IPS-NIHi7 (cell line): Measurements from ENCODE around the gene KCNK13.

Source experiments
- DNase-seq: peaks from one replicate; pipeline ENCODE4 v3.0.0; 2012; ENCODE audit warnings: mixed read lengths; ENCODE audit errors: extremely low spot score

Gene KCNK13

DNA sequence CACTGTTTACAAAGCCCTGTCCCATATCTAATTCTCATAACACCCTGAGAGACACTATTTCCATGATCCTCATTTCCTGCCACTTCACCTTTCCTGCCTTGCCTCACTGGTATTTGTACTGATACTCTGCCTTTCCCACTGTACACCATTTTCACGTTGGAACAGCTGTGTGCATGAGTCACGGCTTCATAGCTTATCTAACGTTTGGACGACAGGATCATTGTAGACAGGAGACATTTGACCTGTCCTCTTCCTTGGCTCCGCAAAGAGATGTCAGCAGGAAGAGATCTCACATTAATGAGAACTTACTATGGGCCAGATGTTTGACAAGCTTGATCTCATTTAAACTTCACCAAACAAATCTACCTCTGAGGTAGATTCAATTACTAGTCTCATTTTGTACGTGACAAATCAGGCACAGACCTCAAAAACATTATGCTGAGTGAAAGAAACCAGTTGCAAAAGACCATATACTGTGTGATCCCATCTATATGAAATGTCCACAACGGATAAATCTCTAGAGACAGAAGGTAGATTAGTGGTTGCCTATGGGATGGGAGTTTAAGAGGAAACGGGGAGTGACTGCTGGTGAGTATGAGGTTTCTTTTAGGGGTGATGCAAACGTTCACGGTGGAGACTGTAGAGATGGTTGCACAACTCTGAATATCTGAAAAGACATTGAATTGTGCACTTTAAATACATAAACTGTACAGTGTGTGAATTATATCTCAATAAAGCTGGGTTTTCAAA lies 71.2 kb downstream of the KCNK13 start:
- no peak for DNase-seq

DNA sequence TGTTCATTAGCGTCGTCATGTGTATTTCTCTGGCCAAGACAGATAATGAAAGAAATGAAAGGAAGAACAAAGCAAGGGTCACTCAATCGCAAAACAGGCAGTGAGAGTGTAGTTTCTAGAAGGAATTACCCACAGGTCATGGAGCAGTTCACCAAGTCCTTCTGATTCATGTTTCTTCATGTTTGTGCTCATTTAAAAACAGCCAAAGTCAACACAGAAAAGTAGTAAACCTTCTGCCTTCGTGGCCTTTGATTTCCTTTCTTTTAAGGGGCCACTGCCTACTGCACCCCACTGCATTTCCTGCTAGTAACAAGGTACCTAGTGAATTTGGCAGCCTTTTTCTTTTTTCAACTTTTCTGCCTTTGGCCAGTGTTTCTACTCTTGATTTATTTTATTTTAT lies 75.1 kb downstream of the KCNK13 start:
- DNase-seq = no peak

DNA sequence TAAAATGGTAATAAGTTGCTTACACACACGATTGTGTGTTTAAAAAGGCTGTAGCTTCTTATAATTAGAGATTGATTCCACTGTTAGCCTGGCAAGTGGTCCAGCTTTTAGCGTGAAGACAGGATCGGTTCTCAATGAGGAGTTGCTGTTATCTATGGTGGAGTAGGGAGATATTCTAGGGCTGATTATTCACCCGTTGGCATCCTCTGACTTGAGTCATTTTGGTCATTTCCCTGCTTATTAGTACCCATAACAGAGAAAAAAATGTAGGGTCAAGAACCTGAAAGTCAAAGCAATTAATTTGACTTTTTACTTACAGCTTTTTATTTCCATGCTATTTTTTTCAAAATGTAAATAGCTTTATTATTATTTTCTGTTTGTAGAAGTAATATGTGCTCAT lies 76.0 kb downstream of the KCNK13 start:
- no peak for DNase-seq

DNA sequence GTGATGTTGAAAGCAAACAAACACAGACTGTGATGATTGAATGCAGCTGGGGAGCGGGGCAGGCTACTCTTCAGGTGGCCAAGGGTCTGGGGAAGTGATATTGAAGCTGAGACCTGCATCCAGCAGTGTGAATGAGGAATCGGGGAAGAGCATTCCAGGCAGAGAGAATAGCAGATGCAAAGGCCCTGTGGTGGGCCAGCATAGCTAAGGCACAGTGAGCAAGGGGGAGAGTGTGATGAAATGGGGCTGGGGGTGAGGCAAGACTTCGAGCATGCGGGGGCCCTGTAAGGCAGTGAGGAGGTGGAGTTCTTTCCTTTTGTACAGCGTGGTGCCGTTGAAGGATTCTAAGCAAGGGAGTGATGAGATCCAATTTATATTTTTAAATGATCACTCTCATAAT lies 77.4 kb downstream of the KCNK13 start:
- DNase-seq = no peak

DNA sequence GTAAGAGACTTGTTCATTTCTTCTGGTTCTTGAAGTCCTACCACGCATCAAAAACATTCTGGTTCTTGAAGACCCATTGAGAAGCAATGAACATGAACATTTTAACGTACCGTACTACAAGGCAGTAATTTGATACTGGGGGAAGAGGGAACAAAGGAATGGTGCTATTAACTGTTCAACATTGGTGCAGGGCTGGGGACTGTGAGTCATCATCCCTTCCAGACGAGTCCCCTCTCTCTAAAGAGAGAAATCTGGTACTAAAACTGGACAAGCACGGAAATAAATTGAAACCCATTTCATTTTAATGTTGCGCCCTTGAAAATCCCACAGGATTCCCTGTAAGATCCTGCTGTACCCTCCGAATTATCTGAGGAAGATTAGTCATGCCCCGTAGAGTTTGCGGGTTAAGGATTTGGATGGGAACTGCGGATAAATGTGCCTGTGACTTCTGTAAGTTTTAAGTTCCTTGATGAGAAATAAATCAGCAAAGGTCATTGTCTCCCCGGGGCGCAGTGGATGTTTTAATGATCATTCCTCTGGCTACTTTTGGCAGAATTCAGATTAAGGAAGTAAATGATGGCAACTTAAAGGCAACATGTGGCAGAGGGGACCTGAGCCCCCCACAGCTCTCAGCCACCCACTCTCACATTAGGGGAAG lies 78.6 kb downstream of the KCNK13 start:
- no peak for DNase-seq

DNA sequence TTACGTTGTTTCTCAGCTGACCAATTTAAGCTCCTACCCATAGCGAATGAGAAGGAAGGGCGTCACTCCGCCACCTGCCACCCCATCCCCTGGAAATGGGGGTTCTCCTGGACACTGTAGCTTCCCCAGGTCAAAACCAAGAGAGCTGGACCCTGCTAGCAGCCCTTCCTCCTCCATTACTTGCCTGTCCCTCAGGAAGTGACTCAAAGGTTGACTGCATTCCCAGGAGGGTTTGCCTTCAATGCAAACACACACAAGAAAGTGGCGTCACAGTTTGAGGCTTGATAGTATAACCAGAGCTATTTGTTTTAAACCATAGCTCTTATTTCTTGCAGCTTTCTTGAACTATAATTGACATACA lies 79.1 kb downstream of the KCNK13 start:
- DNase-seq = peak; percentile 26

DNA sequence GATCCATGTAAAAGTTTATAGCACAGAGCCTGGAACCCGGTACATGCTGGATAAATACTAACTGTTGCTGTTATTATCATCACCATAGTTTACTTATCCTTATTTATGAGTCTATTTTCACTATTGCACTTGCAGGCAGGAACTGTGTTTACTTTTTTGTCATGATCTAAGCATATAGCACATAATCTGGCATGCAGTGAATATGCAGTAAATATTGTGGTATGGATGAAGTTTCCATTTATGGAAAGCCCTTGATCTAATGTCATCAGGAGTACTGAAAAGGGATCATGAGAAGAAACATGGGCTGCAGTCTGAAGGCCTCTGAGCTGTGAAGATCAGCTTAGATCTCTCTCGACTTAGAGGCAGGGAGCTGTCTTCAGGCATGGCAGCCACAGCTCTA lies 91.6 kb downstream of the KCNK13 start:
- no peak for DNase-seq

DNA sequence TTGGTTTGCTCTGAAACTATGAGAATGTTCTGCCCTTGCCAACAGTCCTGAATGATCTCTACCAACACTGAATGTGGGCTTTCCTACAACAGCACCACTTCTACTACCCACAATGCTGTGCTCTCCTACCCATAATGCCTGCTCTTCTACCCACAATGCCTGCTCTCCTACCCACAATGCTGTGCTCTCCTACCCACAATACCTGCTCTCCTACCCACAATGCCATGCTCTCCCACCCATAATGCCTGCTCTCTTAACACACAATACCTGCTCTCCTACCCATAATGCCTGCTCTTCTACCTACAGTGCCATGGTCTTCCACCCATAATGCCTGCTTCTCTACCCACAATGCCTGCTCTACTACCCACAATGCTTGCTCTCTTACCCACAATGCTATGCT lies 92.3 kb downstream of the KCNK13 start:
- no peak for DNase-seq

DNA sequence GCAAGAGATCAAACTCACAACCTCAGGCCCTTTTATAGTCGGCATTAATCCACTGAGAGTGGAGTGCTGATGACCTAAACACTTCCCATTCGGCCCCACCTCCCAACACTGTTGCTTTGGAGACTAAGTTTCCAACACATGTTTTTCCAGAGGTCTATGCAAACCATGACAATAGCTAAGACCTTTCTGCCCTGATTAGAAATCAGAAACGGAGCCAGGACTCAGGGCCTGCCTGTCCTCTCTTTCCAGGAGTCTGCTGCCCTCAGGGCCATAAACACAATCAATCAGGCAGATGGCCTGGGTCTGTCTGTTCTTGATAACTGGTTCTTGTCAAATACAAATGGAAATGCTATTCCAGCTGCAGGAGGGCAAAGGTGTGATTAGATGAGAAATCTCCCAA lies 97.4 kb downstream of the KCNK13 start:
- DNase-seq = no peak

DNA sequence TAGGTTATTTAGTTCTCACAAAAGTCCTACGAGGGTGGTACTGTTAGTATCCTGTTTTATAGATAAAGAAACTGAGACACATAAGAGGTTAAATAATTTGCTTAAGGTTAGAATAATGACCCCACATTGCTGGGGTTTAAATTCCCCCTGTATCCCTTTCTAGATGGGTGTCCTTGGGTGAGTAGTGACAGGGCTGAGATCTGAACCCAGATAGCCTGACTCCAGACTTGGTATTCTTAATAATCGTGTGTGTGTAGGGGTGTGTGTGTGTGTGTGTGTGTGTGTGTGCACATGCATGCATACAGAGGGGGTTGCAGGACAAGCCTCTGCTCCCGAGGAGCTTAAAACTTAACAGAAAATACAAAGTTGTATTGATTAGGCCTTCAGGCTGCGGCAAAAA lies 97.9 kb downstream of the KCNK13 start:
- no peak for DNase-seq

DNA sequence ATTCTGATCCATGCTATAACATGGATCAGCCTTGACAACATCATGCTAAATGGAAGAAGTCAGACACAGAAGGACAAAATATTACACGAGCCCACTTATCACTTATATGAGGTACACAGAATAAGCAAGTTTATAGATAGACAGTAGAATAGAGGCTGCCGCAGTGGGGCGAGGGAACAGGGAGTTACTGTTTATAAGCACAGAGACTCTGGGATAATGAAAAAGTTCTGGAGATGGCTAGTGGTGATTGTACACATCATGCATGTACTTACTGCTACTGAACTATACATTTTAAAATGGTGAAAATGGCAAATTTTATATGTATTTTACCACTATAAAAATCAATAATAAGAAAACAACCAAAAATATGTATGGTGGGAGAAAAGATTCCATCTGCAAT lies 99.3 kb downstream of the KCNK13 start:
- DNase-seq = no peak

DNA sequence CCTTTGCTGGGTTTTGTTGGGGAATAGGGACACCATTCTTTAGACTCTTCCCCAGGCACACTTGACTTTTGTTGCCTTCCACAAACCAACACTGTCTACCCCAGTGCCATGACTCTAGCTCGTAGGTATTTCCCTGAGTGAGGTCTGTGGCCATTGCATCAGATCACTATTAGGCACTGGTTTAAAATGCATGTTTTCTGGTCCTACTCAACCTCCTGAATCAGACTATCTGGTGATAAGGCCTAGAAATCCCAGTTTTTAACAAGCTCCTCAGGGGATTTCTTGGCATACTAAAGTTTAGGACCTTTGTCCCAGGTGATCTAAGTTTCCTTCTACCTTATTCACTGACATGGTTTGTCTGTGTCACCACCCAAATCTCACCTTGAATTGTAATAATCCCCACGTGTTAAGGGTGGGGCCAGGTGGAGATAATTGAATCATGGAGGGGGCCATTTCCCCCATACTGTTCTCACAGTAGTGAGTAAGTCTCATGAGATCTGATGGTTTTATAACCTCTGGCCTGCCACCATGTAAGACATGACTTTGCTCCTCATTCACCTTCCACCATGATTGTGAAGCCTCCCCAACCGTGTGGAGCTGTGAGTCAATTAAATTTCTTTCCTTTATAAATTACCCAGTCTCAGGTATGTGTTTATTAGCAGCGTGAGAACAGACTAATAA lies 106.8 kb downstream of the KCNK13 start:
- DNase-seq = no peak

DNA sequence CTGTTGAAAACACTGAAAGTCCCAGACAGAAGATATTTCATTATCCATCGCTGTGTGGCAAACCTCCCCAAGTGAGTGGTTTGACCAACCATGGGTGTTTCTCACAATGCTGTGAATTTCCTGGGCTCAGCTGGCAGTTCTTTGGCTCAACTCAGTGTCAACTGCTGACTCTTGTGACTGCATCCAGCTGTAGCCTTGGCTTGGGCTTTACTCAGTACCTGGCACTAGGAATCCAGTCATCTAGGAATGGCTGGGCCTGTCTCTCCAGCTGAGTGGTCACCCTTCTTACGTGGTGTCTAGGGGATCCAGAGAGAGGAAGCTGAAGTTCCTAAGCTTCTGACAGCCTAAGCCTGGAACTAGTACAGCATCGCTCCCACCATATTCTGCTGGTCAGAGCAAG lies 113.8 kb downstream of the KCNK13 start:
- no peak for DNase-seq

DNA sequence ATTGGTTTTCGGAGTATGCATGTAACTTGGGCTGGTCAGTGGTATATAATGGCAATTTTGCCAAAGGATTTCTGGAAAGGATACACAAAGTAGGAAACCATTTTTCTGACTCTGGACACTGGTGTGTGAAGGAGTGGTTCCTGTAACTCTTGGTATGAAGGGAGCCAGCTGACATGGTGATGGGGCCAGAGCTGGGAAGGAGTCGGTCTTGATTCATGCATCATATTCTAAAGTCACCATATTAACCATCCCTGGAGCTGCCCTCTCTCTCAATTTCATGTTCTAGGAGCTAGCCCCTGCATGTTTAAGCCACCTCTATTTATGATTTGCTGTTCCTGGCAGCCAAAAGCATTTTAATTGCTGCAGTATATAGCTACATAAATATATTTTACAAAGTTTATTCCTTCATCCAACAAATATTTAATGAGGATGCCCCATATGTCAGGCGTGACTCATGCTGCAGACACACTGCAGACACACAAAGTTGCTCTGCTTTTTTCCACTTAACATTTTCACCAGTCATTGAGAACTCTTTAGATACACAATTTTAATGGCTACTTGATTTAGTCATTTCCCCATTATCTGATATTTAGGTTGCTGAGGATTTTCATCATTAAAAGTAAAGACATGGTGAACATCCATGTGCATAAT lies 115.9 kb downstream of the KCNK13 start:
- DNase-seq = no peak

DNA sequence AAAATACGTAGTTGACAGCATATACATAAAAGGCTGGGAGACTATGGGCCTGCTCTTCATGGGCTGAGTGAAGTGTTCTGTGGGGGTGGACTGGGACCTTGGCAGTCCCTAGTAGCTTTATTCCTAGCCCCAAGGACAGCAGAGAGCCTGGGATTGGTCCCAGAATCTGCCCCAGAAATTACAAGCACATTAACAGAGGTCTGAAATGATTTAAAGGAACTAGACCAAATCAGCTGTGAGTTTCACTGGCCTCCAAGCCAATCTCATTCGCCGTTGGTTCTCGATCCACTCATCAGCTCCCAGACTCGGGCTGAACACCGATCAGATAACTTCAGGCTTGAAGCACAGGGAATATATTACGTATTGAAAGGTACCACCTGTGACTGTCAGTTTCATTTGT lies 117.6 kb downstream of the KCNK13 start:
- DNase-seq = no peak

DNA sequence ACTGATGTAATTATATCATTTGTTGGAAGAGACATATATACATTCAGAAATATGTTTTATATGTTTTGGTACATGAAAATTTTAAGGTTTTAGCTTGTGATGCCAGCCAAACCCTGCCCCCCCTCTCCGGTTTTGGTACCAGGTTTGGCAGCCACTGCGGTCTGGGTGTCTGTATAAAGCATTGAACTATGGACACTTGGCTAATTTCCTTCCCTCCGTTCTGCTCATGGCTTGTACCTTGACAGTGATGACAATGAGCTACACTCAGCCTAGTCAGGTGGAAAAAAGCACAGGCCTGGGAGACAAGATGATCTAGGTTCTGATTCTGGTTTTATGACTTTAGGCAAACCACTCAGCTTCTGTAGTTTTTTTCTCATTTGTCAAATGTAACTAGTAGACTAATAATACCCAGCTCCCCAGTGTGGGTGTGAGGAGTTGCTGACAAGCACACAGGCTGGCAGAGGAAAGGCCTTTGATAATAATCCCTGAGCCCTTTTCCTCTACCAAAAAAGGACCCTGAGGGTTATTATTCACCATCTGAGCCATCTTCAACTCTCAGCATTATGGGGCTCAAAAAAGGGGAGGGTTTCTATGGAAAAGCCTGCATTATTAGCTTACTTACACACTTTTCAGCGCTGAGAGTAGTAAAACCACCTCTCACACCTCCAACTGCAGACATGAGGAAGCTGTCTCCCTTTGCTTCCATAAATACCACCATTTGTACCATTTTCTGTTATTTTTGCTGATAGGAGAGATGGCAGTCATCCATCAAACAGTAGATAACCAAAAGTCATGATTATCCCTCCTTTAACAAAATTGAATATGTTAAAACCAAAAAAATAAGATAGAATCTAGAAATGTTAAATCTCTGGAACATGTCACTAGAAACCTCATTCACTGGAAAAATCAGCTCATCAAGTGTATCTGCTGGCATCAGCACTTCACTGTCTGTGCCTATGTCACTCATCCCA lies 118.3 kb downstream of the KCNK13 start:
- DNase-seq = no peak

DNA sequence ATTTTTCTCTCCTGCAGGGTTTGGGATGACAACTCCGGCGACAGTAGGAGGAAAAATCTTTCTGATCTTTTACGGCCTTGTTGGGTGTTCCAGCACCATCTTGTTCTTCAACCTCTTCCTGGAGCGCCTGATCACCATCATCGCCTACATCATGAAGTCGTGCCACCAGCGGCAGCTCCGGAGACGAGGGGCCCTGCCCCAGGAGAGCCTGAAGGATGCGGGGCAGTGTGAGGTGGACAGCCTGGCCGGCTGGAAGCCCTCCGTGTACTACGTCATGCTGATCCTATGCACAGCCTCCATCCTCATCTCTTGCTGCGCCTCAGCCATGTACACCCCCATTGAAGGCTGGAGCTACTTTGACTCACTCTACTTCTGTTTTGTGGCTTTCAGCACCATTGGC lies 122.3 kb downstream of the KCNK13 start:
- no peak for DNase-seq

DNA sequence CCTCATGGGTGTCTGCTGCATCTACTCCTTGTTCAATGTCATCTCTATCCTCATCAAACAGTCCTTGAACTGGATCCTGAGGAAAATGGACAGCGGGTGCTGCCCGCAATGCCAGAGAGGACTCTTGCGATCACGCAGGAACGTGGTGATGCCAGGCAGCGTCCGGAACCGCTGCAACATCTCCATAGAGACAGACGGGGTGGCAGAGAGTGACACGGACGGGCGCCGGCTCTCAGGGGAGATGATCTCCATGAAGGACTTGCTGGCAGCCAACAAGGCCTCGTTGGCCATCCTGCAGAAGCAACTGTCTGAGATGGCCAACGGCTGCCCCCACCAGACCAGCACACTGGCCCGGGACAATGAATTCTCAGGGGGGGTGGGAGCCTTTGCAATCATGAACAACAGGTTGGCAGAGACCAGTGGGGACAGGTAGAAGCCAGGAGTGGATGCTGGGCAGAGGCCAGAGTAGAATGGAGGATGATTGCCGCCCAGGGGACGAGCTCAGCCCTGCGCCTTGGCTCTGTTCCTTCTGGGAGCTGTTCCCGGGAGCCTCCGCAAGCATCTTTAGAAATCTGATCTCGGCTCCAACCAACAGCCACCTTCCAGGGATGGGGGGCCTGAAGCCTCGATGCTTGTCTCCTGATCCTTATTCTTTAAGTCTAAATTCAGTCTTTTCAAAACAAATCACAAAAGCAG lies 122.9 kb downstream of the KCNK13 start:
- DNase-seq = no peak

DNA sequence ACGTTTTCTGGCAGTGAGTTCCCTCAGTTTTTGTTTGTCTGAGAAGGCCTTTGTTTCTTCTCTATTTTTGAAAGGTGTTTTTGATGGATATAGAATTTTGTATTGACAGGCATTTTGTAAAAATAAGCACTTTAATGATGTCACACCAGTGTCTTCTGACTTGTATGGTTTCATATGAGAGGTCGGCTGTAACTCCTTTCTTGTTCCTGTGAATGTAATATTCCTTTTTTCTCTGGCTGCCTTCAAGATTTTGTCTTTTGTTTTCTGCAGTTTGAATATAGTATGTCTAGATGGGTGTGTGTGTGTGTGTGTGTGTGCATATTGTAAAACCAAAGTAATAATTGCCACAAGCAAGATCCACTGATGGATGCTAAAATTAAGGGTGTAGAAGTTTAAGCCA lies 126.8 kb downstream of the KCNK13 start:
- no peak for DNase-seq

DNA sequence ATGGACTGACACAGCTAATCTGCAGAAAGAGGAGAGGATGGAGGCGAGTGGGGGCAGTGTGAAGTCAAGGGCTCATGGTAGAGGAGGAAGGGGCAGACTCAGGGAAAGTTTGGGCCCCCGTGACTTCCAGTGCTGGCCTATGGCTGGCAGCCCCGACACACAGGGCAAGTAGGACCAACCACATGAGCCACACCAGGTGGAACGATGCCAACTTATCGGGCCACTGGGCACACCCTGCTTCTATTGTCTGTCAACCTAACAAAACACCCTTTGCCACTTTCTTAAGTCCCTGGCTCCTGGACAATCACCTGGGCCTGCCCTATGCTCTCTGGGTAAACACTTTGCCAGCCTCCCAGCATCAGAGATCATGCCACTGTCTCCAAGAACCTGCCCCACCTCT lies 129.4 kb downstream of the KCNK13 start:
- no peak for DNase-seq

DNA sequence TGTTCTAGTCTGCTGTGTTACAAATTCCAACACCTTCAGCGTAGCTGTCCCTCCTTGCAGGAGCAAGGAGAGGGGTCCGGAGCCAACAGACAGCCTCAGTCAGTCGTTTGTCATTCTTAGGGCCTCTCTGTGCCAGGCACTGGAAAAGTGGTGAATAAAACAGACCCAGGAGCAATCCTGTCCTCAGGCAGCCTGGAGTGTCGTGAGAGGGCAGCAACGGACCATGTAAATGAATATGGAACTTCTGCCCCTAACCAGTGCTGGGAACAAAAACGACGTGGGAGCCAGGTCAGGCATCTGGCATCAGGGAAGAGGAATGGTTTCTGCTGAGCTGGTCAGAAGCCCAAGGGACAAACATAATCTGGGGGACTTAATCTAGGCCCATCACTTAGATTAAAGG lies 129.8 kb downstream of the KCNK13 start:
- no peak for DNase-seq
